Superior temporal gyrus (tissue), 1 donor: ENCODE data around the gene MBOAT1.

Experiments
- DNase-seq: peaks from one replicate; pipeline ENCODE4 v3.0.0-alpha.2; 2016; ENCODE audit errors: extremely low spot score

Gene MBOAT1

DNA sequence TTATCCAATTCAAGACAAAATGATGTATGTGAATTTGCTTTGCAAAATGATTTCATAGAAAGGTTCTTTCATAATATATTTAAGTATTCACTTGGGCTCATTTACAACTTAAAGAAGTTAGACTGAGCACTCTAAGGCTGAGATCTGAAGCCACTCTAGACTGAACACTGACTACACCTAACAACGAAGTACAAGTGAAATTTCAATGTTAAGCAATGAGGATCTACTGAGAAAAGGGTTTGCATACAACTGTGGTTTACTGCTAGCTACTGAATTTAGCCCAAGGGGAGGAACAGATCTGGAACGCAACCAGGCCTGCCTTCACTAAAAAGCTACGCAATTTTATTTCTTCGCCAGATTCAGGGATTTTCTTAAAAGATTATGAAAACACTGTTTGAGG lies 106.4 kb downstream of the MBOAT1 start:
- DNase-seq: no peak

DNA sequence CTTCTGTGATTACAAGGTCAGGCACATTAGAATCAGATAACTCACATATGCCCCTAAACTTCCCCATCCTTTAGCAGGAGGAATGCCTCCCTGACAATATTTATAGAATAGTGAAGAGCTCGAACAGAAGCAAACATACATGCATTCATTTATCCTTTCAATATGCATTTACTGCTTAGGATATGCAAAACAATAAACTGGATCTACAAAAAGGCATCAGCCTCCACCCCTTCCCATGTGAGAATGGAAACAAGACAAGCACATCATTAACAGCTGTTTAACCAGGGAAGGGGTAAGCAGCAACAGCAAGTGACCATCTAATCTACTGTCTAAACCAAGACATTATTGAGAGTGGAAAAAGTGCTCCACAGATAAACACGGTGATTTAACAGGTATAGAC lies 107.6 kb downstream of the MBOAT1 start:
- DNase-seq: no peak

GRCh38 chr6:20102397-20103073 lies 109.7 kb downstream of the MBOAT1 start:
- DNase-seq: no peak

GRCh38 chr6:20099156-20099555 lies 113.1 kb downstream of the MBOAT1 start:
- DNase-seq: no peak

GRCh38 chr6:20098267-20098876 lies 113.9 kb downstream of the MBOAT1 start:
- no peak for DNase-seq

- DNase-seq: peak; percentile 97
Measured at GRCh38 chr6:20096536-20096935, 115.7 kb downstream of the MBOAT1 start.

DNA sequence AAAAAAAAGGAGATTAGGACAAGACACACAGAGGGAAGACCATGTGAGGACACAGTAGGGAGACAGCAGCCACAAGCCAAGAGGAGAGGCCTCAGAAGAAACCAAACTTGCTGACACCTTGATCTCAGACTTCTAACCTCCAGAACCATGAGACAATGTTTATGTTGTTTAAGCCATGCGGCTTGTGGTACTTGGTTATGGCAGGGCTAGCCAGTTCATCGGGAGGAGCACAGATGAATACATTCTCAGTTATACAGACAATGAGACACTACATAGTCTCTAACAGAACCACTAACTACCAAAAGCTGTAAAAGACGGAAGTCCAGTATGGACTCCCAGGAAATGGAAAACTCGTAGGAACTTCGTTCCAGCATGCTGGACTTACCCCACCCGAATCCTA lies 116.8 kb downstream of the MBOAT1 start:
- no peak for DNase-seq

GRCh38 chr6:20092071-20092566 lies 120.2 kb downstream of the MBOAT1 start:
- DNase-seq: peak; percentile 86

DNA sequence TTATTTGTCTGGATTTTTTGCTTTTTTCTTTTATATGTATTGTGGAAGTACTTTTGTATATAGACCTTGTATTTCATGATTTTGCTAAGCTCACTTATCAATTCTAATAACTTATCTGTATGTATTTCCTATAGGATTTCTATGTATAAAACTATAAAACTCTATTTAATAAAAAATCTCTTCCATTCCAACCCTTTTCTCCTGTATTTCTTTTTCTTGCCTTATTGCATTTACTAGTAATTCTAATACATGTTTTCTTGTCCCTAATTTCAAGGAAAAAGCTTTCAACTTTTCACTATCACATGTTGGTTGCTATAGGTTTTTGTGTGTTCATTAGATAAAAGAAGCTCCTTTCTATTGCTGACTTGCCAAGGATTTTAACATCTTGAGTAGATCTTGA lies 125.3 kb downstream of the MBOAT1 start:
- DNase-seq: no peak

DNA sequence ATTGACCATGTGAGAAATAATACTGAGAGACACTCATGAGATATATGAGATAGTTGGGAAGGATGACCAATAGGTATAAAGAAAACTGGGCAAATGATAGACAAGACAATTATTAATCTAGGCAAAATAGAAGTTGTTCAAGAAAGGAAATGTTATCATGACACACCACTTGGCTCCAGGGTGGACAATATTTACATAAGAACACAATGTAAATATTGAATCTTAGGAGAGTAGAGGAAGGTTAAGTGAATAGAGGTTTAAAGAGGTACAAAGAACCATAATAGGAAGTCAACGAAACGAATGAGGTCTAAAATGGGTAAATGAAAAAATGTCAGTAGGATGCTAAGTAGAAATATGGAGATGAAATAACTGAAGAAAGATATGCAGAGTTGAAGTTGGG lies 126.5 kb downstream of the MBOAT1 start:
- no peak for DNase-seq

DNA sequence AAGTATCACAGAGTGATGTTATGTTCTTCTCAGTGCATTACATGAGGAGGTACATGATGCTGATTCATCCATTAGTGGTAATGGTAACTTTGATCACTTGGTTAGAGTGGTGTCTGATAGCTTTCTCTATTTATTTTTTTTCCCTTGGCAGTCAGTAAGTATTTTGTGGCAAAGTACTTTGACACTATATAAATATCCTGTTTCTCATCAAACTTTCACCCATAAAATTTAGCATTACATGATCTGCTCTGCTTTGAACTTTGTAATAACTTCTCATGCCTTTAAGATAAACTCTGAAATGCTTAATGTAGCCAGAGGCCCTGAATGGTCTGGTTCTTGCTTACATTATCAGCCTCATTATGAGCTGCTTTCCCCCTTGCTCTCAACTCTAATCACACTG lies 127.9 kb downstream of the MBOAT1 start:
- no peak for DNase-seq

DNA sequence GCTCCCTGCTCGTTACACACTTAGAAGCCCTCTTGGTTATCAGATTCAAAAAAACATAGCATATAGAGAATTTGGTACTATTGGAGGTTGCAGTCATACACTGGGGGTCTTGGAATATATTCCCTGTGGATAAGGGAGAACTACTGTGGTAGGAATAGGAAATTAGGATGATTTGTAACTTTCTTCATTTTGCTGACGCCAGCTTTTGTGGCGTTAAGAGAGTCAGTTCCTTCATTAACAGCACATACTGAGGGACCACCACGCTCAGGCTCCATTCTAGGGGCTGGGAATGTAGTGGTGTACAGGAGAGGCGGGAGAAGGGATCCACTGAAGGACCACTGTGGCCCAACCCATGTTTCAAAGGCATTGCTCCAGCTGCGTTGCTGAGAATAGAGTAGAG lies 140.3 kb downstream of the MBOAT1 start:
- DNase-seq: no peak

- DNase-seq: no peak
Measured at GRCh38 chr6:20070047-20070446, 142.2 kb downstream of the MBOAT1 start.

DNA sequence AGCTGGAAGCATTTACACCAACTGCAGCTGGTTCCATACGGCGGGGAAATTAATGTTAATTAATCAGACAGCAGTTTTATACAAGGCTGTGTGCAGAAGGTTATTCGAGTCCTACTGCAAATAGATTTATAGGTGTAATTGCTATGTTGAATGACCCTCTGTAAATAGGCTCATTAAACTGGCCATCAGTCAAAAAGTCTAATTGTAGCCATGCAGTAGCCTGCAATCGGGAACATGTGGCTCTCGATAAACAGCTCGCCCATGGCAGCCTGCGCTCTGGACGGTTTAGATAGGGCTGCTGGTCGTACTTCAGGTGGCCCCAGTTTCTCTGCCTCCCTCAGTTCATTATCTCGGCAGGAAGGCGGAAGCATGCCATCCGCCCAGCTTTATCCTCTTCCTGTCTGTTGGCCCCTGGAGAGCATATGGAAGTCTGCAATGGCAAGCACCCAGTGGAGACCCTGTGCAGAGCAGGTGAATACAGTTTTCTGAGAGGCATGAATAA lies 143.2 kb downstream of the MBOAT1 start:
- DNase-seq: no peak

GRCh38 chr6:20068421-20068988 lies 143.8 kb downstream of the MBOAT1 start:
- no peak for DNase-seq

DNA sequence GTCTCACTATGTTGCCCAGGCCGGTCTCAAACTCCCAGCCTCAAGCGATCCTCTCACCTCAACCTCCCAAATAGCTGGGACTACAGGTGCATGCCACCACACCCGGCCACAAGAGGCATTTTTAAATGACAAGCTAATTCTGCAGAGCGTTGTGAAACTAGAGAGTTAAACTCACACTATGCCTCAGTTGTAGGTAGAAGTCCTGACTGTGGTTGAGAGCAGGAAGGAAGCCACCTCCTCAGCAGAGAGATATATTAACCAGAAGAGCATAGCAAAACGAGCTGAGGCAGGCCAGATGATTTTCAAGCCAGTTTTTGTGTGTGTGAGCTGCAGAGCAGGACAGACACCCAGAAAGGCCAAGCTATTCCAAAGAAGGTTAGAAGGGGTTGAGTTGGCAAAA lies 150.3 kb downstream of the MBOAT1 start:
- no peak for DNase-seq

DNA sequence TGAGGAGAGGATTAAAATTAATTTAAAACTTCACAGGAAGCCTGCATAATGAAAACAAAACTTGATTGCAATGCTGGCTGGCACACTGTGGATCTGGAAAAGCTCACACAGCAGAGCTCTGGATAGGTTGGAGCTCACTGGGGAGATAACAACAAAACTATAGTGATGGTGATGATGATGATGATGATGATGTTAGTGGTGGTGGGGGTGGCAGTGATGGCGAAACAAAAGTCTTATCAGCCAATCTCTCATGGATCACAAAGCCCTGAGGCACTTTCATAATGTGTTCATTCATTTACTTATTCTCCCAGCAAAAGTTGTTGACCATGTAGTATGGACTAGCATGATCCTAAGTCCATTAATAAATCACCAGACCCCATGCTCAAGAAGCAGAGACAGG lies 152.0 kb downstream of the MBOAT1 start:
- no peak for DNase-seq

DNA sequence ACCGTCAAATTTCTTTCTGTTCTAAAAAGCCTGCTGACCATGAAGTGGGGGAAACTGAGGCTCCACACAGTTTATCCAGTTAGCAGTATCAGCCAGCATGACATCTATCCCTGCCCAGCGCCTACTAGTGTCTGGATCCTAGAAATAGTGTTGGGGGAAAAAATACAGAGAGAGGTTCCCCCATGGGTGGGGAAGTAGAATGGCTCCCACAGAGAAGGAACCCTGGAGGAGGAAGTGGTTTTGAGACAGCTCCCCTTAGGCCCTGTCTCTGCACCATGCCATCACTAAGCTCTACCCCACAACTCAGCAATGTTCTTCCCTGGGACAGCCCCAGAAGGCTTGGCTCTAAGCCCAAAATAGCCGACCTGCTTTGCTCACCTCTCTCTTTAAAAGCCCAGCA lies 153.4 kb downstream of the MBOAT1 start:
- no peak for DNase-seq

DNA sequence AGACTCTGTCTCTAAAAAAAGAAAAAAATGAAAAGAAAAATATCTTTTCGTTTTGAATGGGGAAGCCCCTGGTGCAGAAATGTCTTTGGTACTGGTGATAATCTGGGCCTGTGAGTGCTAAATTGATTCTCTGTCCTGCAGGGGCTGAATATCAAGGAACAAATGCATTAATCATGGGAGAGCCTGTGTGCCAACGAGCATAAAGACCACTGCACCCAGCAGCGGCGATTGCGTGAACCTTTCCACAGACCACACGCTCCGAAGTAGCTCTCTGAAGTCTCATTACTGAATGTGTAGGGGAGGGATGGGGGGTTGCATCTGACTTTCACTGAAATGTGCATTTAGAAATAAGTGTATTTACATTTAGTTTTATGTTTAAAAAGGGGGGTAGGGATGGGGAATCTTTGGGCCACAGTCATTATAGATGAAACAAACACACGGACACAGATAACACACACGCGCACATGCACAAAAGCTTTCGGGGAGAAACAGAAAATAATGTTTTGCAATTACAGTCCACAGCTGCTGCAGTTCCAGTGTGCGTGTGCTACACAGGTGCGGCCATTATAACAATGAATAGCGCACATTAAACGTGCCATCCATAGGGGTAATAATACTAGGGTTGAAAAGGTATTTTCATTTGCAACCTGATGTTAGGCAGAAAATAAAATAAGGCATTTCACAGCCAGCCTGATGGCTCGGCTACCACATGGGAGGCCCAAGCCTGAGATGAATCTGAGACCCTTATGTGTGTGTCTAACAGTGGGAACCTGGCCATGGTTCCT lies 154.0 kb downstream of the MBOAT1 start:
- no peak for DNase-seq

DNA sequence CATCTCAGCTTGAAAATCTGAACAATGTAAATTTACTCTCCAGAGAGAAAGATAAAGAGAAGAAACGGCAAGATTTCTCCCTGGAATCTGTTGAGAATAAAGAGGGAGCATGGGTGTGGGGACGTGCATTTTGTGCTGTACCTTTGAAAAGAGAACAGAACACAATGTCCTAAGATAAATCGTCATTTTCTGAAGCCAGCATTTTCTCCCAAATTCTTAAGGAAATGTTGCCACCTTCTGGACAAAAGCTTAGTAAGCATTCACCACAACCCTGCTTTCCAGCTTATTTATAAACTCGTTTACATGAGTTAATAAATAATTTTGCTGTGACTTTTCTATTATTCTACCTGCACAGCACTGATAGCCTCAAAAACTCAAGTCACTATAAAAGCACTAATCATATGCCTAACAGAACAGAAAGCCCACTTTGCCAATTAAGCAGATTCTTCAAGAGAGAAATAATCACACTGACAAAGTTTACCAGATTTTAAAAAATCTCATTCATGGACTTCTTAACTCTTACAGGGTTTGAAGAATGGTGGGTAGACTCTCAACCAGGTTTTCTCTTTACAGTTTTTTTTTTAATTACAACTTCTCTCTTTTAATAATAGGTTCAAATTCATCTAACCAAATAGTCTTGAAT lies 155.8 kb downstream of the MBOAT1 start:
- peak; percentile 90 for DNase-seq

- DNase-seq: peak; percentile 36
Measured at GRCh38 chr6:20055916-20056315, 156.4 kb downstream of the MBOAT1 start.
